NB4 (cell line): ENCODE data around the gene CDK15.

Source experiments
- POLR2A ChIP-seq: IDR thresholded peaks from 2 replicates; pipeline ENCODE4 v1.6.1; 2011; ENCODE audit warnings: mild to moderate bottlenecking; ENCODE audit not compliant: insufficient read length; ENCODE audit errors: extremely low read depth
- TF ChIP-seq, protein P1 (sequence below): IDR thresholded peaks from one replicate; pipeline ENCODE4 v1.5.1; 2012; ENCODE audit warnings: low read depth, low read length

DNA sequence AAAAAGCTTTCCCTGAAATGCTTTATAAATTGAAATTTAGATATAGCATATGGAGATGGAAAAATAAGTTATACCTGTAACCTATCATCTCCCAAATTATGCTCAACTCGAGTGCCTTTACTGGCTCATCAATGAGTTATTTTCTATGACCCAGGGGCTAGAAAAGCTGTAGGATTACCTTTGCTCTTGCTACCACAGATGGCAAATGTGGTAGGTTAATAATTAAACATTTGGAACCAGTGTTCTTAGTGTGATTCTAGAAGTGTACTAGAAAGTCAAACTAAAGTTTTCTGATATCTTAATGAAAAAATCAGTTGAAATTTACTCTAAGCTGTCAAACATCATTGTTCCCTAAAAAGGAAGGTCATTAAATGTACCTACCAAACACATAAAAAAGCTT, 48.1 kb upstream of the CDK15 start:
- TF ChIP-seq POLR2A: no peak
- TF ChIP-seq, protein P1, sequence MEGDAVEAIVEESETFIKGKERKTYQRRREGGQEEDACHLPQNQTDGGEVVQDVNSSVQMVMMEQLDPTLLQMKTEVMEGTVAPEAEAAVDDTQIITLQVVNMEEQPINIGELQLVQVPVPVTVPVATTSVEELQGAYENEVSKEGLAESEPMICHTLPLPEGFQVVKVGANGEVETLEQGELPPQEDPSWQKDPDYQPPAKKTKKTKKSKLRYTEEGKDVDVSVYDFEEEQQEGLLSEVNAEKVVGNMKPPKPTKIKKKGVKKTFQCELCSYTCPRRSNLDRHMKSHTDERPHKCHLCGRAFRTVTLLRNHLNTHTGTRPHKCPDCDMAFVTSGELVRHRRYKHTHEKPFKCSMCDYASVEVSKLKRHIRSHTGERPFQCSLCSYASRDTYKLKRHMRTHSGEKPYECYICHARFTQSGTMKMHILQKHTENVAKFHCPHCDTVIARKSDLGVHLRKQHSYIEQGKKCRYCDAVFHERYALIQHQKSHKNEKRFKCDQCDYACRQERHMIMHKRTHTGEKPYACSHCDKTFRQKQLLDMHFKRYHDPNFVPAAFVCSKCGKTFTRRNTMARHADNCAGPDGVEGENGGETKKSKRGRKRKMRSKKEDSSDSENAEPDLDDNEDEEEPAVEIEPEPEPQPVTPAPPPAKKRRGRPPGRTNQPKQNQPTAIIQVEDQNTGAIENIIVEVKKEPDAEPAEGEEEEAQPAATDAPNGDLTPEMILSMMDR: no peak
